ENCODE measurements around the gene VPREB3.

DNA sequence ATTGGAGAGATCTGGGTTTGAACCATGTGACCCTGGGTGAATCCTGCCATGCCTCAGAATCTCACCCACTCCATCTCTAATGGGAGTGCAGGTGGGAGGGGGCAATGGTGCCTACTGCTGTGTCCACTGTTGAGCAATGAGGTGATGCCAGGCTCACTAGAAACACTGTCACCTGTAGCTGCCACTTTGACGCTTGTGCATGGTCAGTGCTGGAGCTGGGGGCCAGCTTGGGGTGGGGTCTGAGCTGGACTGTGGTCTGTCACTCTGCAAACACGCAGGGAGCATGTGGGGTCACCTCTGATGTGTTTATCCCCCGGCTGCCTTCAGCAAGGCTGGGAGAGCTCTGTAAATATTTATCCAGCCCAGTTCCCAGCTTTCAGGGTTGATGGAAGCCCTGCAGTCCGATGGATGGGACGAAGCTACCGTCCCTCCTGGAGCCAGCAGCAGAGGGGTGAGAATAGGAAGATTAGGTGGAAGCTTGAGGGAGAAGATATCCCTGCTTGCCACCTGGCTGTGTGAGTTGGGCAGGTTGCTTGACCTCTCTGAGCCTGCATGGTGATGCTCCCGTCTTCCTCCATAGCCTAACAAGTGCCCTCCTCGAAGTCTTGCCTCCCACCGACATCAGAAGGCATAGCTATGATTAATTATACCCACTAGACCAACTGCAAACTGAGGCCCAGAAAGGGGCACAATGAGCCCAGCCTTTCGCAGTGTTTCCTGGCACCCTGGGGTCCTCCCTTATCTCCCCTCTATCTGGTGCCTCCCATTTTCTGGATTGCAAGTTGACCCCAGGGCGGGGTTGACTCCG lies 20.1 kb upstream of the VPREB3 start:
- TF ChIP-seq, protein P1, sequence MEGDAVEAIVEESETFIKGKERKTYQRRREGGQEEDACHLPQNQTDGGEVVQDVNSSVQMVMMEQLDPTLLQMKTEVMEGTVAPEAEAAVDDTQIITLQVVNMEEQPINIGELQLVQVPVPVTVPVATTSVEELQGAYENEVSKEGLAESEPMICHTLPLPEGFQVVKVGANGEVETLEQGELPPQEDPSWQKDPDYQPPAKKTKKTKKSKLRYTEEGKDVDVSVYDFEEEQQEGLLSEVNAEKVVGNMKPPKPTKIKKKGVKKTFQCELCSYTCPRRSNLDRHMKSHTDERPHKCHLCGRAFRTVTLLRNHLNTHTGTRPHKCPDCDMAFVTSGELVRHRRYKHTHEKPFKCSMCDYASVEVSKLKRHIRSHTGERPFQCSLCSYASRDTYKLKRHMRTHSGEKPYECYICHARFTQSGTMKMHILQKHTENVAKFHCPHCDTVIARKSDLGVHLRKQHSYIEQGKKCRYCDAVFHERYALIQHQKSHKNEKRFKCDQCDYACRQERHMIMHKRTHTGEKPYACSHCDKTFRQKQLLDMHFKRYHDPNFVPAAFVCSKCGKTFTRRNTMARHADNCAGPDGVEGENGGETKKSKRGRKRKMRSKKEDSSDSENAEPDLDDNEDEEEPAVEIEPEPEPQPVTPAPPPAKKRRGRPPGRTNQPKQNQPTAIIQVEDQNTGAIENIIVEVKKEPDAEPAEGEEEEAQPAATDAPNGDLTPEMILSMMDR (optimal IDR thresholded peaks at IDR 0.05 in 1 of 3, IDR thresholded peaks at IDR 0.05 in 1 of 3, conservative IDR thresholded peaks at IDR 0.05 in 1 of 3; ENCODE audit: extremely low read depth in 1 of 3, insufficient read depth in 2 of 3, low read length in 3 of 3), result no peak
- no peak for TF ChIP-seq EZH2 (IDR thresholded peaks at IDR 0.05; ENCODE audit: low read length)
